ENCODE measurements around the gene WDFY3.
"Not testable (repeated sequence)": the region's sequence is repeated elsewhere in the genome, so short reads cannot be mapped to it uniquely, and the experiment has no call there.

Gene WDFY3

DNA sequence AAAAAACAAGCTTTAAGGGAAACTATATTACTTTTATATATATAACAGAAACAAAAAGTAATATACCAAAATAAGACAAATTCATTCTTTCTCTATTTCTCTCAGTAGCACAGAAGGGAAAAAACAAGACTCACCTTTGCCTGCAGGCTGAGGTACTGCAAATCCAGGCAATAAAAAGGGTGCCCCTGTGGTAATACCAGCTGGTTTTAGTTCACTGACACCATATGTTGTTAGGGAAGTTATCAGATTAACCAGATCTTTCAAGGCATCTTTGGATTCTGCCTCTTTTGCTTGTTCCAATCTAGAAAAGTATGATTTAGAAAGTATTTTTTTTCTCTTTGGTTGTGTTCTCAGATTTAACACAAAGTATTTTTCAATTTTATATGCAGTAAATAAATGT, 139.8 kb downstream of the WDFY3 start:
- no peak overlapping the region for H3K4me3 ChIP-seq (ENCODE audit: low read length)
- no peak for TF ChIP-seq ZNF274 (IDR thresholded peaks at IDR 0.05; ENCODE audit: low read depth, low read length)

DNA sequence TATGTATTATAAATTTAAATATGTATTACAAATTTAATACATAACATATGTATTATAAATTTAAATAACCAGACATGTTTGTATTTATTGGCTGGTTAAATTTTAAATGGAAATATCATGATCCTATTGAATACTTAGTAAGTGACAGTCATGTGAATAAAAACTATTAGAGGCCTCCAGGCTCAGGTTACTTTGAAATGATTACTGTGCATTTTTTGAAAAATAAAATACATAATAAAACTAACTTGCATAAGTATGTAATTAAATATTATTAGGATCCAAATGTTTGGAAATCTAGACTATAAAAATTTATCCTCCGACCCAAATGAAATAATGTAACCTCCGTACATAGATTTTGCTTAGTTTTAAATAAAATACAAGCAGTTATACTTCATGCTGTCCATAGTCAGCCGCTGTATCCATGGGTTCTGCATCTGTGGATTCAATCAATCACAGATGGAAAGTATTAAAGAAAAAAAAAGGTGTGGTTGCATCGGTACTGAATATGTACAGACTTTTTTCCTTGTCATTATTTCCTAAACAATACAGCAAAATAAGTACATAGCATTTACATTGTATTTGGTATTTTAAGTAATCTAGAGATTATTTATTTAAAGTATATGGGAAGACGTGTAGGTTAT, 140.7 kb downstream of the WDFY3 start:
- TF ChIP-seq ZNF274 (IDR thresholded peaks at IDR 0.05; ENCODE audit: low read depth, low read length), result no peak
- H3K4me3 ChIP-seq (ENCODE audit: low read length), result no peak overlapping the region

DNA sequence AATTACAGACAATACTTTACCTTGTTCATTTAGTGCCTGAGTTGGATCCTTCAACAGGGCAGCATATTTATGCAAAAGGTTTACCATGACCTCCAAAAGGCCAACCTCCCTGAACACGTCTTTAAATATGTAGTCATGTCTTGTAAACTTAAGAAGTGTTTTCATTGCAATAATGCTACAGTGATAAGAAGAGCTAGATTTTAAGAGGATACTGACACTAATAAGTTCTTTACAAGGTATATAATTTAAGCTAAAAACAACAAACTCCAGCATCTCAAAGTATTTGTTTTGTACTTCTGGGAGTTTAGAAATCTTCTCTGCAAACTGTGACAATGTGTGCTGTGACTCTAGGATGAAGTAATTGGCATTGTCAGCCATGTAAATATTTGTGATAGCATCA, 145.4 kb downstream of the WDFY3 start:
- TF ChIP-seq ZNF274 (IDR thresholded peaks at IDR 0.05; ENCODE audit: low read depth, low read length), result no peak
- H3K4me3 ChIP-seq (ENCODE audit: low read length), result no peak overlapping the region

DNA sequence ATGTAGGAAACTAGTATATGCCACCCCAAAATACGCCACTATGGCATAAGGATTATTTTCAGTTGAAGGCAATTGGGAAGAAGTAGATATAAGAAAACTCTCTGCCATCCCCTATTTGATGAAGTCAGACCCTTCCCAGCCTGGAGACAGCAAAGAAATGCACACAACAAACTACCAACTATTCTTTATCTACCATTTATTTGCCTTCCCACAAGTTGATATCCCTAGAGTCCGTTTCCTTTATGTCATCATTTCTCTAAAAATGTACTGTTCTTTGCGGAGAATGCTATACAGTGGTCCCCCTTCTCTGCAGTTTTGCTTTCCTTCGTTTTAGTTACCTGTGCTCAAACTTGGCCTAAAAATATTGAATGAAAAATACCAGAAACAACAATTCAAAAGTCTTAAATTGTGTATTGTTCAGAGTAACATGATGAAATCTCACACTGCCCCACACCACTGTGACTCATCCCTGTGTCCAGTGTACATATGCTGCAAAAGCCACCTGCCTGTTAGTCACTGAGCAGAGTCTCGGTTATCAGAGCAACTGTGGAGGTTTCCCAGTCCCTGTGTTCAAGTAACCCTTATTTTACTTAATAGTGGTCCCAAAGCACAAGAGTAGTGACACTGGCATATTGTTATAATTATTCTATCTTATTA, 152.3 kb downstream of the WDFY3 start:
- TF ChIP-seq ZNF274 (IDR thresholded peaks at IDR 0.05; ENCODE audit: low read depth, low read length), result no peak

DNA sequence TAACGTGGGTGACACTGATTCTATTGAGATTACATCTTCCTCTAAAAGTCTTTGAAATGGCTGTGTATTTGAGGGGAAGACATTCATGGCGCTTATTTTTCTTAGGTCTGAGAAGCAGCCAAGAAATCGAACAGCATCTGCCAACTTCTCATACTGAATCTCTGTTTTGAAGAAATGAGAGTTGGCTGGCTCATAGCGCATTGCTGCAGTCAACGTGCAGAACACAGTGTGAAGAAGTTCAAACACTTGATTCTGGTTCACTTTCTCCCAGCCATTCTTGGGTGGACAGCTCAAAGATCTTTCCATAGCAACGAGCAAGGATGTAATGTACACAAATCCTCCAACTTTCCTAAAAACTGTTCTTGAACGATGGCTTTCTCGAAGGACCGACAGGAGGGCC, 156.5 kb downstream of the WDFY3 start:
- no peak for TF ChIP-seq ZNF274 (IDR thresholded peaks at IDR 0.05; ENCODE audit: low read depth, low read length)
- H3K4me3 ChIP-seq (ENCODE audit: low read length), result no peak overlapping the region

More for the DNA sequence above, 152.3 kb downstream of the WDFY3 start:
- H3K4me3 ChIP-seq (ENCODE audit: low read length), result no peak overlapping the region

DNA sequence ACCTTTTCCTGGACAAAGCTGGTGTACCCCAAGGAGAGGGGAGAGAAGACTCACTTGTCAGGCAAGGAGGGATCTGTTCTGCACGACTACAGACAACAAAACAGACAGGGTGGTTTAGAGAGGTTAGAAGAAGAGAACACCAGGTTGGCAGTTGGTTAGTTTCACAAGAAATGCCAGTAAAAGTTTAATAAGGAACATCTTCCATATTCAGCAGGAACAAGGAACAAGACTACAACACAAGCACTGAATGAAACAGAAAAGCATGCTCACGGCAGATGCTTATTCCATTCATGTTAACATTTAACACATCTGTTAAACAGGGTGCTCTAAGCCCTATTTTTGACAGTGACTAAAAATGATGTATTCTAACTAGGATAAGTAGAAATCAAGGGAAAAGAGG, 158.2 kb downstream of the WDFY3 start:
- no peak overlapping the region for H3K4me3 ChIP-seq (ENCODE audit: low read length)

DNA sequence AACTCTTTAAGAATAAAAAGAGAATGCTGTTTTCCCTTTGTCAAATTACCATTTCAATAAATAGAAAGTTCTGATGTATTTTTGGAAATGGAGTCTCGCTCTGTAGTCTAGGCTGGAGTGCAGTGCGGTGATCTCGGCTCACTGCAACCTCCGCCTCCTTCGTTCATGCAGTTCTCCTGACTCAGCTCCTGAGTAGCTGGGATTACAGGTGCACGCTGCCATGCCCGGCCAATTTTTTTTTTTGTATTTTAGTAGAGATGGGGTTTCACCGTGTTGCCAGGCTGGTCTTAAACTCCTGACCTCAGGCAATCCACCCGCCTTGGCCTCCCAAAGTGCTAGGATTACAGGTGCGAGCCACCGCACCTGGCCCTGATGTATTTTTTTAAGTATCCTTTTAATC, 159.9 kb downstream of the WDFY3 start:
- not testable (repeated sequence) for H3K4me3 ChIP-seq (ENCODE audit: low read length)

More for the DNA sequence above, 158.2 kb downstream of the WDFY3 start:
- TF ChIP-seq ZNF274 (IDR thresholded peaks at IDR 0.05; ENCODE audit: low read depth, low read length), result no peak

DNA sequence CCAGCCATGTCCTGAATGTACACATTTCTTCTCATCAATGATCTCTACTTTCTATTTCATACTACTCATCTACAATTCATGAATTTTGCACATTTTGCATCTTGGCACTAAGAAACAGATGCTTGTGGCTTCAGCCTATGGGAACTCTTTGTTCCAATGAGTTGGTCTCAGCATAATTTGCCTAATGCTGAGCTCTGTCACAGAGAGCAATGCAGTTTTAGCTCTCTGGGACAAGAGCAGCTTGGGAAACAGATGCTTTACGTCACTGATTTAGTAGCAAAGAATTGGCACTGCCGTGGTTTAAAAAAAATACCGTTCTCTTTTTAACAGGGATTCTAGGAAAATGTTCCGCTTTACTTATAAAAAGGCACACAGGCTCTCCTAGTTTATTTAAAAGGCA, 162.4 kb downstream of the WDFY3 start:
- no peak overlapping the region for H3K4me3 ChIP-seq (ENCODE audit: low read length)
- no peak for TF ChIP-seq ZNF274 (IDR thresholded peaks at IDR 0.05; ENCODE audit: low read depth, low read length)

DNA sequence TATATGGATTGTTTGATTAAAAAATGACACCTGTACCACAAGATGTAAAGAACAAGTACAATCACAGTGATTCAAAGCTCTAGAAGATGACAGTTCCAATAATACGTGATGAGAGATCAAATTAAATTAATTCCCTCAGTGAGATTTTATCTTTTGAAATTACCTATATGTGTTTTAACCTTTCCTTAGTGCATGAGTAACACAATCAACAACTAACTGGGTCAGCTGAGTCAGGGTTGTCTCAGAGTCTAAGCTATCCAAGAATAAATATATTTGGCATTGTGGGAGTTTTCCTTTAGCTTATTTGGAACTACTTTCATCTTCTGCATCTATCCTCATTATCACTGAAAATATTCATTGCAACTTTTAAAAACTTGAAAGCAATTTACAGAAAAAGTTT, 162.8 kb downstream of the WDFY3 start:
- no peak overlapping the region for H3K4me3 ChIP-seq (ENCODE audit: low read length)
- no peak for TF ChIP-seq ZNF274 (IDR thresholded peaks at IDR 0.05; ENCODE audit: low read depth, low read length)

DNA sequence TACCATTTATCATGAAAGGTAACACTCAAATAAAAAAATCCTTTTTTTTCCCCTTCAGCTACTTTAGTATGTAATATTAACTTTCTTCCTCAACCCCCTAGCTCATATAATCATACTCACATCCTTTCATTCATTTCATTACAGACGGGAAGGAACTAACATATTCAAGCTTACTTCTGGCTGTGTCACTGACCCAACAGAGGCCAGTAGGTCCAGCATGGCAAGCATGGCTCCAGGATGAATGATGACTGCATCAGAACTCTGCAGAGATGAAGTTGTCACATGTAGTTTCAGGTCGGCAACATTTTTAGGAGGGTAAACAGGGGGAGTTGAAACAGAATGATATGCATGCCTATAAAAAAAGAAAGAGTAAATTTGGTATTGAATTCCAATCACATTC, 163.4 kb downstream of the WDFY3 start:
- no peak for TF ChIP-seq ZNF274 (IDR thresholded peaks at IDR 0.05; ENCODE audit: low read depth, low read length)
- H3K4me3 ChIP-seq (ENCODE audit: low read length), result no peak overlapping the region

DNA sequence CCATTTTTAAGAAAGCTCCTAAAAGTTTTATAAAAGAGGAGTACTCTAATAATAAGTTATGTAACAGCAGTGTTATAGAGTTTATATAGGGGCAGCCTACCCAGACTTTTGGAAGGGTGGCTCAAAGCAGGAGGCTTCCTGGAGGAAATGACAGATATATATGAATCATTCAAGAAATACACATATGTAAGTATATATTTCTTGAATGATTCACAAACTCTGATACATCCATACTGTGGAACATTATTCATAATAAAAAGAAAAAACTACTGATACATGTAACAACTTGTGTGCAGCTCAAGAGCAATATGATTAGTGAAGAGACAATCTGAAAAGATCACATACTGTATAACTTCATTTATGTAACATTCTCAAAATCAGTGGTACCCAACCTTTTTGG, 166.2 kb downstream of the WDFY3 start:
- H3K4me3 ChIP-seq (ENCODE audit: low read length), result no peak overlapping the region
- TF ChIP-seq ZNF274 (IDR thresholded peaks at IDR 0.05; ENCODE audit: low read depth, low read length), result no peak

DNA sequence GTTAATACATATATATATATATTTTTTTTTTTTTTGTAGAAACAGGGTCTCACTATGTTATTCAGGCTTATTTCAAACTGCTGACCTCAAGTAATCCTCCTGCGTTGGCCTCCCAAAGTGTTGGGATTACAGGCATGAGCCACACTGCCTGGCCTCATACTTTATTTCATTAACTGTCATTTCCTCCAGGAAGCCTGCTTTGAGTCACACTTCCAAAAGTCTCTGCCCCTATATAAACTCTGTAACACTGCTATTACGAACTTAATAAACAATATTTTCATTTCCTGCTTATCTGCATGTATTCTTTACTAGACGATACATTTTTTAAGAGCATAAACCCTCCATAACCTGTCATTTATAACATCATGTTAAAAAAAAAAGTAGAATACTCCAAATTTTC, 167.2 kb downstream of the WDFY3 start:
- H3K4me3 ChIP-seq (ENCODE audit: low read length), result no peak overlapping the region
- no peak for TF ChIP-seq ZNF274 (IDR thresholded peaks at IDR 0.05; ENCODE audit: low read depth, low read length)

DNA sequence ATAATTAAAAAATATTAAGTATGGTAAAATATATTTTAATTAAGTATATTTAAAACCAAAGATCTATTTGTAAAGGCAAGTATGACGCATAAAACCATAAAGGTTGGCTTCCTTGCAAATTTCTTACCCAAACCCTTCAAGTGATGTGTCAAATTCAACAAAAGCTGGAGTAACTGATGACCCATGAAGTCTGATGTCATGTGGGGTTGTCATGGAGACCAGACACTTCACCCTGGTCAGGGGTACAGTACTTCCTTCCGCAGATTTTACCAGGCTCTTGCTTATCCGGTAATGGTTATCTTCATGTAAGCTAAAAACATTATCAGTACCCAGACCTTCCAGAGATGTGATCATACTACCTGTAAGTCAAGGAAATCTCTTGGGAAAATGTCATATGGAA, 170.1 kb downstream of the WDFY3 start:
- TF ChIP-seq ZNF274 (IDR thresholded peaks at IDR 0.05; ENCODE audit: low read depth, low read length), result no peak
- no peak overlapping the region for H3K4me3 ChIP-seq (ENCODE audit: low read length)

DNA sequence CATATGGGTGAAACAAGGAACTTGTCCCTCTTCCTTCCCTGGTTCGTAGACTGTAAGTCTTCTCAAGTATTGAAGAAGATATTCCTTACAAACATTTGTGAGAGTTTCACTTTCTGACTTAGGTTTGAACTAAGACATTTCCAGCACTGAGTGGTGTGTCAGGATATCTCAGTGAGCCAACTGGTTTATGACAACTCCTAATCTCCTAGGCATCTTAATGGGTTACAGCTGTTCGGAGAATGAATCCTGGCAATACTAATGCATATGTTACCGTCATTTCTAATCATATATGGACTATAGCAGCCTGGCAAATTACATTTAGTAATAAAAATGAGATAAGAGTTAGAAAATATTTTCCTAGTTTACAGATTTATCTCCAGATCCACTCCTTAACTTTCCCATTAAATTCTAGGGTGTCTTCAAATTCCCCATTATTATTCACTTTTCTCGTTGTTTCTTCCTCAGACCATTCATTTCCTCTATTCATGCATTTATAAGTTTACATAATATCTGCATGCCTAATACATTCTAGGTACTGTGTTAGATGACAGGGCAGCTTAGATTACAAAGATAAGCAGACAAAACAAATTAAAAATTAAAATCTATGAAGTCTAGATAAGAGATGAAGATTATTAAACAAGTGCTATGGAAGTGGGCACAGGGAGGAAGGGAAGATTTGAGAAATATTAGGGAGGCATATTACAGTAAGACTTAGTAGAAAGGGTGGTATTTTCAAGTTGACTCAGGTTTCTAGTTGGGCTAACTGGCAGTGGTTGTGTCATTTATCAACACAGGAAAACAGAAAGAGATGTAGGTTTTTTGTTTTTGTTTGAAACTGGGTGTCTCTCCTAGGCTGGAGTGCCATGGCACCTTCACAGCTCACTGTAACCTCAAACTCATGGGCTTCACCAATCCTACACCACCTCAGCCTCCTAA, 173.9 kb downstream of the WDFY3 start:
- TF ChIP-seq ZNF274 (IDR thresholded peaks at IDR 0.05; ENCODE audit: low read depth, low read length), result no peak
- H3K4me3 ChIP-seq (ENCODE audit: low read length), result no peak overlapping the region
